WTC11 (cell line): Measurements from ENCODE around the gene FAM20A. TPM values are rescaled to one million over a fixed set of nuclear protein-coding genes. Genes with fewer than 3 reads are reported as not detected.

Source experiments
- ATAC-seq: fragments of 200-7000 bp; cut with Tn5 transposase; 2 replicates; pipeline ENCODE4 v1.10.0; 2021; ENCODE audit warnings: mild to moderate bottlenecking, moderate library complexity
- CTCF ChIA-PET: fragments of 300-600 bp; sonication (Branson Sonifier 250); formaldehyde crosslinking; loops from one replicate; lab custom pipeline; 2021; ENCODE audit warnings: antibody characterized with exemption; lab: Charles Lee
- POLR2A ChIA-PET: fragments of 350-600 bp; sonication (Branson Sonifier 250); formaldehyde crosslinking; loops from one replicate; lab custom pipeline; 2021; ENCODE audit warnings: antibody characterized with exemption; lab: Charles Lee
- DNase-seq: peaks from one replicate; pipeline ENCODE4 v3.0.0; 2021; ENCODE audit warnings: low spot score
- H3K27ac Mint-ChIP-seq: 2 replicates; pipeline ENCODE4 v1.8.0; 2021; ENCODE audit warnings: mixed read lengths
- H3K27me3 Mint-ChIP-seq: 2 replicates; pipeline ENCODE4 v1.8.0; 2021; ENCODE audit warnings: low read depth, mild to moderate bottlenecking, moderate library complexity, mixed read lengths
- H3K36me3 Mint-ChIP-seq: 2 replicates; pipeline ENCODE4 v1.8.0; 2021; ENCODE audit warnings: mixed read lengths
- H3K4me1 Mint-ChIP-seq: 2 replicates; pipeline ENCODE4 v1.8.0; 2022; ENCODE audit warnings: mixed read lengths
- H3K4me3 Mint-ChIP-seq: 2 replicates; pipeline ENCODE4 v1.8.0; 2021; ENCODE audit warnings: mild to moderate bottlenecking, moderate library complexity, mixed read lengths
- H3K9me3 Mint-ChIP-seq: 2 replicates; pipeline ENCODE4 v1.8.0; 2021; ENCODE audit warnings: mixed read lengths
- AR ChIP-seq: fragments of 250-450 bp; sonication (Bioruptor Pico); IDR thresholded peaks from 2 replicates; pipeline ENCODE4 v1.9.0; 2021; ENCODE audit warnings: mild to moderate bottlenecking
- ARID4B ChIP-seq: sonication (generic); formaldehyde crosslinking; IDR thresholded peaks from 2 replicates; pipeline ENCODE4 v1.8.0; 2023; ENCODE audit warnings: missing genetic modification reagents, mild to moderate bottlenecking, borderline replicate concordance
- ATF6 ChIP-seq: sonication (generic); formaldehyde crosslinking; IDR thresholded peaks from 2 replicates; pipeline ENCODE4 v1.8.1; 2023; ENCODE audit warnings: mild to moderate bottlenecking, missing genetic modification reagents
- CBFB ChIP-seq: sonication (generic); formaldehyde crosslinking; IDR thresholded peaks from 2 replicates; pipeline ENCODE4 v1.8.1; 2022; ENCODE audit warnings: mild to moderate bottlenecking, low read depth, missing genetic modification reagents
- CDX4 ChIP-seq: fragments of 250-450 bp; sonication (Bioruptor Pico); IDR thresholded peaks from 2 replicates; pipeline ENCODE4 v1.9.0; 2021; ENCODE audit warnings: moderate library complexity, mild to moderate bottlenecking, inconsistent platforms, borderline replicate concordance
- E2F4 ChIP-seq: sonication (generic); formaldehyde crosslinking; IDR thresholded peaks from 2 replicates; pipeline ENCODE4 v1.8.1; 2022; ENCODE audit warnings: low read depth, mild to moderate bottlenecking, moderate library complexity, missing genetic modification reagents, borderline replicate concordance
- ESRRA ChIP-seq: sonication (generic); formaldehyde crosslinking; IDR thresholded peaks from 2 replicates; pipeline ENCODE4 v1.8.1; 2022; ENCODE audit warnings: mild to moderate bottlenecking, missing genetic modification reagents, borderline replicate concordance
- ETV6 ChIP-seq: sonication (generic); formaldehyde crosslinking; IDR thresholded peaks from 2 replicates; pipeline ENCODE4 v1.8.1; 2022; ENCODE audit warnings: mild to moderate bottlenecking, missing genetic modification reagents
- FOXJ3 ChIP-seq: sonication (generic); formaldehyde crosslinking; IDR thresholded peaks from 2 replicates; pipeline ENCODE4 v1.9.0; 2021; ENCODE audit warnings: missing genetic modification reagents, mild to moderate bottlenecking, borderline replicate concordance
- FOXP1 ChIP-seq: sonication (generic); formaldehyde crosslinking; IDR thresholded peaks from 2 replicates; pipeline ENCODE4 v1.8.0; 2022; ENCODE audit warnings: missing genetic modification reagents, mild to moderate bottlenecking, moderate library complexity, borderline replicate concordance
- FOXP4 ChIP-seq: sonication (generic); formaldehyde crosslinking; IDR thresholded peaks from 2 replicates; pipeline ENCODE4 v1.8.0; 2022; ENCODE audit warnings: mild to moderate bottlenecking, missing genetic modification reagents
- JAZF1 ChIP-seq: fragments of 250-450 bp; sonication (Bioruptor Pico); IDR thresholded peaks from 2 replicates; pipeline ENCODE4 v1.9.0; 2021; ENCODE audit warnings: moderate library complexity, mild to moderate bottlenecking, inconsistent platforms
- MAX ChIP-seq: sonication (generic); formaldehyde crosslinking; IDR thresholded peaks from 2 replicates; pipeline ENCODE4 v1.8.0; 2022; ENCODE audit warnings: mild to moderate bottlenecking, missing genetic modification reagents
- NFE2L1 ChIP-seq: sonication (generic); formaldehyde crosslinking; IDR thresholded peaks from 2 replicates; pipeline ENCODE4 v1.8.1; 2023; ENCODE audit warnings: missing genetic modification reagents
- NR1H2 ChIP-seq: sonication (generic); formaldehyde crosslinking; IDR thresholded peaks from 2 replicates; pipeline ENCODE4 v1.9.0; 2021; ENCODE audit warnings: mild to moderate bottlenecking, moderate library complexity, missing genetic modification reagents
- NR2C2 ChIP-seq: sonication (generic); formaldehyde crosslinking; IDR thresholded peaks from 2 replicates; pipeline ENCODE4 v1.8.0; 2022; ENCODE audit warnings: mild to moderate bottlenecking, missing genetic modification reagents
- OVOL2 ChIP-seq: fragments of 250-450 bp; sonication (Bioruptor Pico); IDR thresholded peaks from 2 replicates; pipeline ENCODE4 v1.9.0; 2021; ENCODE audit warnings: mild to moderate bottlenecking, borderline replicate concordance
- RORB ChIP-seq: fragments of 250-450 bp; sonication (Bioruptor Pico); IDR thresholded peaks from 2 replicates; pipeline ENCODE4 v1.9.0; 2021; ENCODE audit warnings: mild to moderate bottlenecking
- TCF7 ChIP-seq: sonication (generic); formaldehyde crosslinking; IDR thresholded peaks from 2 replicates; pipeline ENCODE4 v1.8.0; 2022; ENCODE audit warnings: mild to moderate bottlenecking, low read depth, missing genetic modification reagents, moderate library complexity
- TP53 ChIP-seq: sonication (generic); formaldehyde crosslinking; IDR thresholded peaks from 2 replicates; pipeline ENCODE4 v1.8.1; 2023; ENCODE audit warnings: mild to moderate bottlenecking, missing genetic modification reagents
- ZNF219 ChIP-seq: sonication (generic); formaldehyde crosslinking; IDR thresholded peaks from 2 replicates; pipeline ENCODE4 v1.8.0; 2023; ENCODE audit warnings: missing genetic modification reagents, mild to moderate bottlenecking, borderline replicate concordance
- ZNF232 ChIP-seq: sonication (generic); formaldehyde crosslinking; IDR thresholded peaks from 2 replicates; pipeline ENCODE4 v1.8.0; 2022; ENCODE audit warnings: mild to moderate bottlenecking, missing genetic modification reagents
- total RNA-seq: library from RNA; stranded (reverse); gene quantifications from 3 replicates; pipeline ENCODE4 v1.2.3, GENCODE V29; 2021

The FAM20A gene
- total RNA-seq, 1 experiment from 2014 or later: 5.8 TPM

- Mint-ChIP-seq H3K9me3 (no peaks in the 10 kb centered on the region), H3K4me3 (no peak overlapping the region), H3K36me3 (no peaks in the 10 kb centered on the region), H3K27ac (no peak overlapping the region), H3K27me3 (no peaks in the 10 kb centered on the region), H3K4me1 (0 out of 2 replicates have a peak, but pooled peaks cover 4% of the 10 kb centered on the region)
- peak; percentile 87 for ATAC-seq
- ChIA-PET POLR2A (no interaction called here), CTCF (interaction anchor here (1.9 kb wide), 1 partner anchor 14 kb away, joined by 11 read pairs; no protein-coding TSS in a partner anchor)
- TF ChIP-seq OVOL2 (no peak), ZNF232 (CRISPR knock-in tag) (no peak), JAZF1 (no peak), FOXJ3 (CRISPR knock-in tag) (no peak), E2F4 (CRISPR knock-in tag) (no peak), ATF6 (CRISPR knock-in tag) (no peak), TCF7 (CRISPR knock-in tag) (no peak), AR (CRISPR knock-in tag) (no peak), ZNF219 (no peak), RORB (CRISPR knock-in tag) (no peak)
- no peak for DNase-seq
Measured at GRCh38 chr17:68627956-68628575, 26.9 kb upstream of the FAM20A start.

- peaks cover 5% of the 10 kb centered on the region for H3K9me3 Mint-ChIP-seq
- no peaks in the 10 kb centered on the region for H3K27me3 Mint-ChIP-seq
- ChIA-PET CTCF (interaction anchor here (1.2 kb wide), 1 partner anchor 11 kb away, joined by 4 read pairs; no protein-coding TSS in a partner anchor), POLR2A (interaction anchor here (0.6 kb wide), 1 partner anchor 10 kb away, joined by 7 read pairs; no protein-coding TSS in a partner anchor)
- H3K4me3 Mint-ChIP-seq: no peak overlapping the region
- 0 out of 2 replicates have a peak, but pooled peaks cover 4% of the 10 kb centered on the region for H3K4me1 Mint-ChIP-seq
- no peaks in the 10 kb centered on the region for H3K36me3 Mint-ChIP-seq
- DNase-seq: no peak
- H3K27ac Mint-ChIP-seq: no peak overlapping the region
- ATAC-seq: no peak
- TF ChIP-seq ESRRA (no peak), NR2C2 (CRISPR knock-in tag) (no peak), JAZF1 (no peak), FOXP4 (CRISPR knock-in tag) (no peak), MAX (CRISPR knock-in tag) (no peak), TP53 (CRISPR knock-in tag) (no peak), NR1H2 (CRISPR knock-in tag) (no peak), CDX4 (CRISPR knock-in tag) (no peak), FOXP1 (CRISPR knock-in tag) (no peak), ETV6 (CRISPR knock-in tag) (no peak), ARID4B (CRISPR knock-in tag) (no peak), CBFB (CRISPR knock-in tag) (no peak), NFE2L1 (CRISPR knock-in tag) (no peak)
Measured at GRCh38 chr17:68624381-68624780, 23.2 kb upstream of the FAM20A start.
